Brain microvascular endothelial cell (primary cell): ENCODE measurements around the gene NOD1.

Experiments
- DNase-seq: peaks from one replicate; pipeline ENCODE4 v3.0.0-alpha.2; 2020
- H3K27ac ChIP-seq: fragments of 250-450 bp; sonication (Bioruptor Pico); 2 replicates; pipeline ENCODE4 v1.5.1; 2020; ENCODE audit warnings: mild to moderate bottlenecking, moderate library complexity
- H3K27me3 ChIP-seq: fragments of 250-450 bp; sonication (Bioruptor Pico); replicated peaks from 2 replicates; pipeline ENCODE4 v1.5.1; 2020; ENCODE audit warnings: mild to moderate bottlenecking
- H3K36me3 ChIP-seq: fragments of 250-450 bp; sonication (Bioruptor Pico); replicated peaks from 2 replicates; pipeline ENCODE4 v1.5.1; 2020; ENCODE audit warnings: mild to moderate bottlenecking
- H3K4me3 ChIP-seq: 2 replicates; pipeline ENCODE4 v1.5.1; 2011; ENCODE audit warnings: low read depth, mild to moderate bottlenecking, control low read depth, low read length, moderate library complexity
- in situ Hi-C: cut with HindIII; loops from 2 replicates; pipeline ENCODE4 v1.10.0; 2017; ENCODE audit warnings: low sequenced_read_pairs, low pct_ligation_motif_present
- TF ChIP-seq, protein P1 (sequence below): IDR thresholded peaks from 2 replicates; pipeline ENCODE4 v1.5.1; 2011; ENCODE audit warnings: low read depth, mild to moderate bottlenecking, moderate library complexity, low read length, control low read depth, inconsistent platforms; ENCODE audit errors: missing control alignments

NOD1 gene

GRCh38 chr7:30434140-30434799, 44.3 kb downstream of the NOD1 start:
- no peak overlapping the region for H3K27ac ChIP-seq
- H3K27me3 ChIP-seq, result no peaks in the 10 kb centered on the region
- in situ Hi-C loops, result no loop called here
- TF ChIP-seq, protein P1, sequence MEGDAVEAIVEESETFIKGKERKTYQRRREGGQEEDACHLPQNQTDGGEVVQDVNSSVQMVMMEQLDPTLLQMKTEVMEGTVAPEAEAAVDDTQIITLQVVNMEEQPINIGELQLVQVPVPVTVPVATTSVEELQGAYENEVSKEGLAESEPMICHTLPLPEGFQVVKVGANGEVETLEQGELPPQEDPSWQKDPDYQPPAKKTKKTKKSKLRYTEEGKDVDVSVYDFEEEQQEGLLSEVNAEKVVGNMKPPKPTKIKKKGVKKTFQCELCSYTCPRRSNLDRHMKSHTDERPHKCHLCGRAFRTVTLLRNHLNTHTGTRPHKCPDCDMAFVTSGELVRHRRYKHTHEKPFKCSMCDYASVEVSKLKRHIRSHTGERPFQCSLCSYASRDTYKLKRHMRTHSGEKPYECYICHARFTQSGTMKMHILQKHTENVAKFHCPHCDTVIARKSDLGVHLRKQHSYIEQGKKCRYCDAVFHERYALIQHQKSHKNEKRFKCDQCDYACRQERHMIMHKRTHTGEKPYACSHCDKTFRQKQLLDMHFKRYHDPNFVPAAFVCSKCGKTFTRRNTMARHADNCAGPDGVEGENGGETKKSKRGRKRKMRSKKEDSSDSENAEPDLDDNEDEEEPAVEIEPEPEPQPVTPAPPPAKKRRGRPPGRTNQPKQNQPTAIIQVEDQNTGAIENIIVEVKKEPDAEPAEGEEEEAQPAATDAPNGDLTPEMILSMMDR, result no peak
- no peak for DNase-seq
- H3K36me3 ChIP-seq, result peaks cover 7% of the 10 kb centered on the region
- no peak overlapping the region for H3K4me3 ChIP-seq

DNA sequence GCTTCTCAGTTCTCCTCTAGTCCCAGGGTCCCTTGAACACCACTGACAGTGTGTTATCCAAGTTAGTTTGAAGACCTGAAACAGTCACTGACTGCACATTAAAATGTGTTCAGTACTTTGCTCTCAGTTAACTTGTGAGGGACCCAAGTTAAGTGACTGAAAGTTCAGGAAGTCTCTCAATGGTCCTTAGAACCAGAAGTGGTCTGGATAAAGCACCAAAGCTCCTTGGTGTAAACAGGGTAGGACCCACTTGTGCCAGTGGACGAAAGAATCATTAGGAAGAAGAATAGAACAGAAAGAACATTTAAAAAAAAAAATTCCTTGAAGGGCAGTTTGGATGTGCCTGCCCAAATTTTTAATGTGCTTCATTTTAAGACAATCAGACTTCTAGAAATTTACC, 45.1 kb downstream of the NOD1 start:
- Histone ChIP-seq H3K27ac (no peak overlapping the region), H3K36me3 (peaks cover 7% of the 10 kb centered on the region), H3K27me3 (no peaks in the 10 kb centered on the region), H3K4me3 (no peak overlapping the region)
- in situ Hi-C loops, result no loop called here
- DNase-seq, result no peak
- TF ChIP-seq, protein P1, result no peak

DNA sequence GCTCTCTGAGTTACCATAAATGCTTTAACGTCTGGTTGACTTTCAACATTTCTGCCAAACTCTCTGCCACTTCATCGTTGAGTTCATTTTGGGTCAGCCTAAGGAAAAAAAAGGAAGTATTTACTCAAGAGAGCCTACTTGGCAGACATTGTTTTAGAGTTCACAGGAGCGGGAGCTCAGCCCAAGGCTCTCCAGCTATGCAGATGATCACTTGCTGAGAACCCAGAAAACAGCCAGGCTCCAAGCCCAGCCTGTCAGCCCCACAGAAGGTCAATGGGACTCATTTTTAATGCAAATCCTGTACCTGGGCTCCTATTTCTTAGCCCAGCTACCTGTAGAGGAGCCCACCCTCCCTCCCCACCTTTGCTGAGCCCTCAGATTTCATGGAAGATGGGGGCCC, 45.5 kb downstream of the NOD1 start:
- Histone ChIP-seq H3K27ac (no peak overlapping the region), H3K36me3 (peaks cover 6% of the 10 kb centered on the region), H3K4me3 (no peak overlapping the region), H3K27me3 (no peaks in the 10 kb centered on the region)
- TF ChIP-seq, protein P1, result no peak
- peak; percentile 3 for DNase-seq
- in situ Hi-C loops, result no loop called here

- DNase-seq, result no peak
- Histone ChIP-seq H3K27ac (no peak overlapping the region), H3K4me3 (no peak overlapping the region), H3K27me3 (no peaks in the 10 kb centered on the region), H3K36me3 (peaks cover 4% of the 10 kb centered on the region)
- TF ChIP-seq, protein P1, result no peak
- in situ Hi-C loops, result no loop called here
Measured at GRCh38 chr7:30430777-30431176, 47.8 kb downstream of the NOD1 start.

- in situ Hi-C loops, result no loop called here
- no peak overlapping the region for H3K4me3 ChIP-seq
- H3K27ac ChIP-seq, result no peak overlapping the region
- H3K27me3 ChIP-seq, result no peaks in the 10 kb centered on the region
- peaks cover 4% of the 10 kb centered on the region for H3K36me3 ChIP-seq
- TF ChIP-seq, protein P1, result no peak
- DNase-seq, result no peak
Measured at GRCh38 chr7:30430276-30430675, 48.3 kb downstream of the NOD1 start.

GRCh38 chr7:30429156-30429530, 49.4 kb downstream of the NOD1 start:
- Histone ChIP-seq H3K27ac (no peak overlapping the region), H3K36me3 (peaks cover 4% of the 10 kb centered on the region), H3K4me3 (no peak overlapping the region), H3K27me3 (no peaks in the 10 kb centered on the region)
- no peak for DNase-seq
- TF ChIP-seq, protein P1, result no peak
- in situ Hi-C loops, result no loop called here
